Testis (tissue), 2 donors: Measurements from ENCODE around the gene BAD.

ENCODE experiments used
- CTCF ChIP-seq, 3 experiments: fragments of 450-650 bp in 2 of 3; fragments of 200-600 bp in 1 of 3; sonication (generic) in 1 of 3; IDR thresholded peaks; one replicate each; pipeline ENCODE4 v1.5.1; 2016 to 2019; ENCODE audit warnings: antibody characterized with exemption in 3 of 3, mild to moderate bottlenecking in 2 of 3, moderate library complexity in 1 of 3
- POLR2A ChIP-seq: fragments of 450-650 bp; IDR thresholded peaks from one replicate; pipeline ENCODE4 v1.6.1; 2017; ENCODE audit warnings: antibody characterized with exemption, mild to moderate bottlenecking, moderate library complexity

- TF ChIP-seq CTCF (IDR thresholded peaks at IDR 0.05) = no peak
- no peak for TF ChIP-seq POLR2A
Observed at GRCh38 chr11:64298966-64299846, 14.7 kb upstream of the BAD start.
